Activated T-cell treated with anti-CD3 and anti-CD28 coated beads, Interleukin-2, amount 50 U/mL, for 72 hours (primary cell): Measurements from ENCODE around the gene CDC6. TPM values are rescaled to one million over a fixed set of nuclear protein-coding genes. Genes with fewer than 3 reads are reported as not detected.

Experiments used
- ATAC-seq, 2 donors: fragments of 150-1000 bp; cut with Tn5 transposase; replicated peaks in 1 of 2; 2 replicates each; pipeline ENCODE4 v1.10.0; 2021; ENCODE audit warnings: moderate library complexity in 2 of 2, mild to moderate bottlenecking in 1 of 2
- DNase-seq, 2 donors: peaks; one replicate each; pipeline ENCODE4 v3.0.0; 2021 to 2022; ENCODE audit warnings: mixed read lengths in 1 of 2
- H3K27ac Mint-ChIP-seq: one replicate; pipeline ENCODE4 v1.8.0; 2022; ENCODE audit warnings: mild to moderate bottlenecking, moderate library complexity, mixed read lengths
- H3K27me3 Mint-ChIP-seq: one replicate; pipeline ENCODE4 v1.8.0; 2022; ENCODE audit warnings: low read depth, mixed read lengths
- H3K36me3 Mint-ChIP-seq, 2 donors: one replicate each; pipeline ENCODE4 v1.8.0; 2022; ENCODE audit warnings: mixed read lengths in 2 of 2, mild to moderate bottlenecking in 1 of 2; ENCODE audit not compliant: insufficient read depth in 2 of 2
- H3K4me1 Mint-ChIP-seq: one replicate; pipeline ENCODE4 v1.8.0; 2022; ENCODE audit warnings: low read depth, mixed read lengths
- H3K4me3 Mint-ChIP-seq, 2 donors: one replicate each; pipeline ENCODE4 v1.8.0; 2022; ENCODE audit warnings: mild to moderate bottlenecking in 2 of 2, mixed read lengths in 2 of 2, moderate library complexity in 2 of 2
- H3K9me3 Mint-ChIP-seq, 2 donors: one replicate each; pipeline ENCODE4 v1.8.0; 2022; ENCODE audit warnings: mixed read lengths in 2 of 2
- total RNA-seq, 2 donors: library from RNA; stranded (reverse); gene quantifications; one replicate each; pipeline ENCODE4 v1.2.3, GENCODE V29; 2022

CDC6 gene
- total RNA-seq, 2 donors from 2014 or later, result 86.2 to 92.6 TPM

GRCh38 chr17:40325156-40326013 lies 37.7 kb downstream of the CDC6 start:
- Mint-ChIP-seq H3K9me3 (no peaks in the 10 kb centered on the region), H3K4me3 (peak overlapping the region; percentile 91 to 97), H3K27me3 (no peaks in the 10 kb centered on the region), H3K4me1 (peaks cover 96% of the 10 kb centered on the region), H3K27ac (peak overlapping the region; percentile 92), H3K36me3 (peaks cover 0 to 2% of the 10 kb centered on the region in 2 donors)
- peak in 1 of 2 donors; percentile 49 for DNase-seq
- peak; percentile 16 to 17 for ATAC-seq

- peaks cover 2% of the 10 kb centered on the region in 2 donors for H3K36me3 Mint-ChIP-seq
- peaks cover 96% of the 10 kb centered on the region for H3K4me1 Mint-ChIP-seq
- ATAC-seq, result peak; percentile 25 to 42
These were observed 38.5 kb downstream of the CDC6 start for GRCh38 chr17:40326014-40326831.

GRCh38 chr17:40326832-40327199 lies 39.1 kb downstream of the CDC6 start:
- peaks cover 96% of the 10 kb centered on the region for H3K4me1 Mint-ChIP-seq
- H3K27ac Mint-ChIP-seq, result peak overlapping the region; percentile 92

More at GRCh38 chr17:40326014-40326831, 38.5 kb downstream of the CDC6 start:
- DNase-seq, result peak; percentile 72 to 73
- peak overlapping the region; percentile 91 to 97 for H3K4me3 Mint-ChIP-seq
- H3K27ac Mint-ChIP-seq, result peak overlapping the region; percentile 92
- no peaks in the 10 kb centered on the region for H3K27me3 Mint-ChIP-seq
- no peaks in the 10 kb centered on the region for H3K9me3 Mint-ChIP-seq

DNA sequence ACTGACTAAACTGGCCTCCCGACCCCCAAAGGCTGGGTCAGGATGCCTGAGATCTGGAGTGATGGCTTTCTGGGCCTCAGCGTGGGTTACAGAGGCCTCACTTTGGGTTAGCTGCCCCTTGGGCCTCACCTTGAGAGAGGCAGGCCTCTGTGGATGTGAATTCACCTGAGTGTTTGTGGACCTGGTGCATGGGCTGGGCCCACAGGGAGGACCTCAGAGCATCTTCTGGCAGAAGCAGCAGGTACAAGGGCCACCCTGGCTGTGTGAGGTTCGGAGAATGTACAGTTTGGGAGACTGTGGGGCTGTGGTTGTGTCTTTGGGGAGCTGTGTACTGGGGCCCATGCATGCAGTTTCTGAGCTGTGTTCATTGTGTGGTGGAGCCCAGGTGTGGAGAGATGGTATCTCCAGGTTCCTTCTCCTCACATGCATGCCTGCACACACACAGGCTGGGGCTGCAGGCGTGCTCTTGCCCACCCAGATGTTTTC lies 39.6 kb downstream of the CDC6 start:
- peak overlapping the region; percentile 91 to 97 for H3K4me3 Mint-ChIP-seq
- H3K27ac Mint-ChIP-seq, result peak overlapping the region; percentile 92
- DNase-seq, result no peak
- no peak for ATAC-seq
- no peaks in the 10 kb centered on the region for H3K9me3 Mint-ChIP-seq
- peaks cover 93% of the 10 kb centered on the region for H3K4me1 Mint-ChIP-seq
- no peaks in the 10 kb centered on the region for H3K27me3 Mint-ChIP-seq
- peaks cover under 1 to 5% of the 10 kb centered on the region in 2 donors for H3K36me3 Mint-ChIP-seq

More at GRCh38 chr17:40326832-40327199, 39.1 kb downstream of the CDC6 start:
- DNase-seq, result no peak
- no peak for ATAC-seq
- Mint-ChIP-seq H3K27me3 (no peaks in the 10 kb centered on the region), H3K36me3 (peaks cover 2 to 5% of the 10 kb centered on the region in 2 donors), H3K4me3 (peak overlapping the region; percentile 91 to 97), H3K9me3 (no peaks in the 10 kb centered on the region)

DNA sequence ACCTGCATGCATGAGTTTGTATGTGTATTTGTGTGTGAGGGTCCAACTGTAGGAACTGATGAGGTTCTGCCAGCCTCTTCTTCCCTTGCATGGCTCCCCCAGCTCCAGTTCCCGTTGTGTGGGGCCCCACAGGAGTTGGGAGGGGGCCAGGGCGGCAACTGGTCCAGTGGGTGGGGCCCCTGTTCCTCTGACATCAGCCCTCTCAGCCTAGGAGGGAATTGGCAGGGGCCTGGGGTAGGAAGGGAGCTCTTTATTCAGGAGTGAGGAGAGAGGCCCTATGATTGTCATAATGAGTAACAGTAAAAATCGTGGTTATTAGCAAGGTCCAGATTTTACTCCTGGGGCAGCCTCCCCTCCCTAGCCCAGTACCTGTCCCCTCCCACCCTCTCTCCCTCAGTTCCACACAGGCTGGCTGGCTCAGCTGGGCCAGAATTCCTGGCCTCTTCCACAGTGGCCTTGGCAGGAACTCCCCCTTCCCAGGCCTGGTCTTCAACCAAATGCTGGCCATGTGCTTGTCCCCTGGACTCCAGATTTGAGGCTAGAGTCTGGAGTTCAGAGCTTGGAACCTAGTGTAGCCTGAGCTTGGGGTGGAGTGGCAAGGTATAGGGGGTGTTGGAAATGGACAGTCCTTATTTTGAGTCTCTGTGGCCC lies 40.2 kb downstream of the CDC6 start:
- no peaks in the 10 kb centered on the region for H3K9me3 Mint-ChIP-seq
- H3K4me1 Mint-ChIP-seq, result peaks cover 95% of the 10 kb centered on the region
- H3K27ac Mint-ChIP-seq, result peak overlapping the region; percentile 95
- no peak for DNase-seq
- peaks cover 3 to 8% of the 10 kb centered on the region in 2 donors for H3K36me3 Mint-ChIP-seq
- H3K27me3 Mint-ChIP-seq, result no peaks in the 10 kb centered on the region
- no peak for ATAC-seq
- H3K4me3 Mint-ChIP-seq, result peak overlapping the region; percentile 91 to 97

DNA sequence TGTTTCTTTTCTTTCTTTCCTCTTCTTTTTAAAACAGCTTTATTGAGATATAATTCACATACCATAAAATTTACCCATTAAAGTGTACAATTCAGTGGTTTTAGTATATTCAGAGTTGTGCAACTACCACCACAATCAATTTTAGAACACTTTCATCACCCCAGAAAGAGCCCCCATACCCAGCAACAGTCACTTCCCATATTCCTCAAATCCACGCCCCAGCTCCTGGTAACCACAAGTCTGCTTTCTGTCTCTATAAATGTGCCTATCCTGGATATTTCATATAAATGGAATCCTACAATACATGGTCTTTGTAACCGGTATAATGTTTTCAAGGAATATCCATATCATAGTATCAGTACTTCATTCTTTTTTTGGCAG lies 40.7 kb downstream of the CDC6 start:
- H3K27ac Mint-ChIP-seq, result peak overlapping the region; percentile 95
- no peak for ATAC-seq
- no peaks in the 10 kb centered on the region for H3K9me3 Mint-ChIP-seq
- H3K4me1 Mint-ChIP-seq, result peaks cover 95% of the 10 kb centered on the region
- no peak for DNase-seq
- H3K4me3 Mint-ChIP-seq, result peak overlapping the region; percentile 40 to 71
- H3K36me3 Mint-ChIP-seq, result peaks cover 3 to 10% of the 10 kb centered on the region in 2 donors
- no peaks in the 10 kb centered on the region for H3K27me3 Mint-ChIP-seq

GRCh38 chr17:40329839-40330794 lies 42.4 kb downstream of the CDC6 start:
- peak overlapping the region; percentile 65 to 67 for H3K4me3 Mint-ChIP-seq
- H3K27ac Mint-ChIP-seq, result peak overlapping the region; percentile 72
- peaks cover 3 to 12% of the 10 kb centered on the region in 2 donors for H3K36me3 Mint-ChIP-seq
- ATAC-seq (peak; percentile 7 to 38), DNase-seq (peak in 1 of 2 donors; percentile 46)
- no peaks in the 10 kb centered on the region for H3K9me3 Mint-ChIP-seq
- H3K4me1 Mint-ChIP-seq, result peaks cover 86% of the 10 kb centered on the region
- H3K27me3 Mint-ChIP-seq, result no peaks in the 10 kb centered on the region

GRCh38 chr17:40330850-40331470 lies 43.3 kb downstream of the CDC6 start:
- peak overlapping the region; percentile 65 to 67 for H3K4me3 Mint-ChIP-seq
- peaks cover 3 to 12% of the 10 kb centered on the region in 2 donors for H3K36me3 Mint-ChIP-seq

GRCh38 chr17:40331743-40332641 lies 44.3 kb downstream of the CDC6 start:
- DNase-seq (no peak), ATAC-seq (no peak)
- peak overlapping the region; percentile 76 for H3K27ac Mint-ChIP-seq
- peaks cover 76% of the 10 kb centered on the region for H3K4me1 Mint-ChIP-seq
- no peaks in the 10 kb centered on the region for H3K9me3 Mint-ChIP-seq
- H3K4me3 Mint-ChIP-seq, result peak overlapping the region; percentile 64 to 65
- peaks cover 3 to 12% of the 10 kb centered on the region in 2 donors for H3K36me3 Mint-ChIP-seq
- no peaks in the 10 kb centered on the region for H3K27me3 Mint-ChIP-seq

More at GRCh38 chr17:40330850-40331470, 43.3 kb downstream of the CDC6 start:
- no peak for ATAC-seq
- Mint-ChIP-seq H3K27ac (peak overlapping the region; percentile 76), H3K27me3 (no peaks in the 10 kb centered on the region), H3K4me1 (peaks cover 80% of the 10 kb centered on the region), H3K9me3 (no peaks in the 10 kb centered on the region)
- no peak for DNase-seq

- H3K27me3 Mint-ChIP-seq, result no peaks in the 10 kb centered on the region
- H3K4me3 Mint-ChIP-seq, result no peak overlapping the region
- DNase-seq (no peak), ATAC-seq (no peak)
- peaks cover 73% of the 10 kb centered on the region for H3K4me1 Mint-ChIP-seq
- no peaks in the 10 kb centered on the region for H3K9me3 Mint-ChIP-seq
- H3K27ac Mint-ChIP-seq, result peak overlapping the region; percentile 63
- peaks cover 3 to 17% of the 10 kb centered on the region in 2 donors for H3K36me3 Mint-ChIP-seq
These were observed 46.2 kb downstream of the CDC6 start for GRCh38 chr17:40333781-40334448.
